SK-N-SH (cell line): ENCODE measurements around the gene NDUFB8.

Source experiments
- EZH2phosphoT487 ChIP-seq: fragments of 200-600 bp; sonication (generic); IDR thresholded peaks from 2 replicates; pipeline ENCODE4 v1.6.1; 2017; ENCODE audit warnings: low read depth, mixed run types, mild to moderate bottlenecking, antibody characterized with exemption, moderate library complexity, borderline replicate concordance
- JUND ChIP-seq: IDR thresholded peaks from 2 replicates; pipeline ENCODE4 v1.4.0; 2012
- NFIC ChIP-seq: IDR thresholded peaks from 2 replicates; pipeline ENCODE4 v1.4.0; 2012; ENCODE audit warnings: borderline replicate concordance
- TF ChIP-seq, protein P1 (sequence below): fragments of 200-600 bp; sonication (generic); IDR thresholded peaks from 2 replicates; pipeline ENCODE4 v1.6.1; 2017; ENCODE audit warnings: antibody characterized with exemption, mild to moderate bottlenecking, moderate library complexity

DNA sequence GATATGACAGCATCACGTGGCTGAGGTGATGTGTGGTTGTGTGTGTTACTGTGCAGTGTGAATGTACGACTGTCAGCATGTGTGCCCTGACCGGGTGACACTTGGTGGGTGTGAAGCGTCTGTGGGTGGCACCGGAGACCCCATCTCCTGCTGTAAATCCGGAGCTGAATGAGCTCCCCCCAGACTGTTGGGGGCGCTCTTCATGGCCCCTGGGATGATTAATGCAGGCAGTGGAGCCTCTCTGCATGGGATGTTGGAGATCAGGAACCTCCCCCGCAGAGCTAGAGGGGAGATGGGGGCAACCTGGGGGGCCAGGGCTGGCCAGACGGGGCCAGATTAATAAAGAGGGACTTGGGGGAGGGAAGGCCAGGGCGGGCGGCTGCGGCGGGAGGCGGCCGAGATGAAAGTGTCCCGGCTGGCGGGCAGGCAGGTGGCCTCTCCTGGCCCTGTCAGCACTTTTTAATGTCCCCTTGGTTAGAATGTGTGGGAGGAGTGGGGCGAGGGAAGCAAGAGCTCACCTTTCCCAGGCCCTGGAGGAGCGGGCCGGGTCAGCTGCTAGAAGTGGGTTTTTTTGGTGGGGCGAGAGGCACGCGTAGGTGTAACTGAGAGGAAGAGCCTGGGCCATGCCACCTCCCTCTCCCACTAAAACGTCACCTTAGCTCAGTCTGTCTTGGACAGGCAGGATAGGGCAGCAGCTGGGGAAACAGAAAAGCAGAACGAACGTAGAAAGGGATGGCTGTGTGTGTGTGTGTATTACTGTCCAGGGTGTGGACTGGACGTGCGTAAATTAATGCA lies 40.2 kb upstream of the NDUFB8 start:
- TF ChIP-seq JUND: no peak
- TF ChIP-seq, protein P1, sequence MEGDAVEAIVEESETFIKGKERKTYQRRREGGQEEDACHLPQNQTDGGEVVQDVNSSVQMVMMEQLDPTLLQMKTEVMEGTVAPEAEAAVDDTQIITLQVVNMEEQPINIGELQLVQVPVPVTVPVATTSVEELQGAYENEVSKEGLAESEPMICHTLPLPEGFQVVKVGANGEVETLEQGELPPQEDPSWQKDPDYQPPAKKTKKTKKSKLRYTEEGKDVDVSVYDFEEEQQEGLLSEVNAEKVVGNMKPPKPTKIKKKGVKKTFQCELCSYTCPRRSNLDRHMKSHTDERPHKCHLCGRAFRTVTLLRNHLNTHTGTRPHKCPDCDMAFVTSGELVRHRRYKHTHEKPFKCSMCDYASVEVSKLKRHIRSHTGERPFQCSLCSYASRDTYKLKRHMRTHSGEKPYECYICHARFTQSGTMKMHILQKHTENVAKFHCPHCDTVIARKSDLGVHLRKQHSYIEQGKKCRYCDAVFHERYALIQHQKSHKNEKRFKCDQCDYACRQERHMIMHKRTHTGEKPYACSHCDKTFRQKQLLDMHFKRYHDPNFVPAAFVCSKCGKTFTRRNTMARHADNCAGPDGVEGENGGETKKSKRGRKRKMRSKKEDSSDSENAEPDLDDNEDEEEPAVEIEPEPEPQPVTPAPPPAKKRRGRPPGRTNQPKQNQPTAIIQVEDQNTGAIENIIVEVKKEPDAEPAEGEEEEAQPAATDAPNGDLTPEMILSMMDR: no peak
- TF ChIP-seq NFIC: no peak
- TF ChIP-seq EZH2phosphoT487: no peak
